ENCODE data around the gene SLFNL1.

SLFNL1 gene

DNA sequence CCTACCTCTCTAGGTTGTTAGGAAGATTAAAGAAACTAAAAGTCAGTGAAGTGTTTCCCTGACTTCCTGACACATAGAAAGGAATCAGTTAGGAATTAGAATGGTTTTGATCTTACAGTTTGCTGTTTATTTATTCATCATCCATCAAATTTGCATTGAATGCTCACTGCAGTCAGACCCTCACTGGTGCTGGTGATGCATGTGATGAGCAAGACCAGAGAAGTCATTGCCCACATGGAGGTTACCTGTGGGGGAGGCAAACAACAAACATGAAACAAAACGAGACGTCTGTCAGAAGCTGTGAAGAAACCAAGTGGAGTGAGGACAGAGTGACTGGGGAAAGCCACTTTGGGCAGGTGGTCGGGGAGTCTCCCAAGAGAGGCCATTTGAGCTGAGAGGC is 35.6 kb downstream of the SLFNL1 start:
- DNase-seq = no peak

DNA sequence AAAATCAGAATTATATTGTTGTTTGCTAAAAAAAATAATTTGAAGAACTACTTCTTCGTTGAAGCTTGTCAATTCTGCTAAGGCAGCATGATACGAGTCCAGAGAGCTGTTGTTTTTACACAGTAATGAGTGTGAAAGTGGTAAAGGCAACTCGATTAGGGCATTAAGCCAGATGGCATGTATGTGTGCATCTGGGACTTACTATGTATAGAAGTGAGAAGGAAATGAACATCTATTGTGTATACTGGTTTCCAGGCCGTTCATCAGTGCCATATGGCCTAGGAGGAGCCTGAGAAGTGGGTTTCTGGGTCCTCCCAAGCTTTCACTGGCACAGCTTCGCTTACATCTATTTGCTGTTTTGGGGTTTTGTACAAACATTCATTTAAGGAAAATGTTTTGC is 36.4 kb downstream of the SLFNL1 start:
- DNase-seq = no peak

DNA sequence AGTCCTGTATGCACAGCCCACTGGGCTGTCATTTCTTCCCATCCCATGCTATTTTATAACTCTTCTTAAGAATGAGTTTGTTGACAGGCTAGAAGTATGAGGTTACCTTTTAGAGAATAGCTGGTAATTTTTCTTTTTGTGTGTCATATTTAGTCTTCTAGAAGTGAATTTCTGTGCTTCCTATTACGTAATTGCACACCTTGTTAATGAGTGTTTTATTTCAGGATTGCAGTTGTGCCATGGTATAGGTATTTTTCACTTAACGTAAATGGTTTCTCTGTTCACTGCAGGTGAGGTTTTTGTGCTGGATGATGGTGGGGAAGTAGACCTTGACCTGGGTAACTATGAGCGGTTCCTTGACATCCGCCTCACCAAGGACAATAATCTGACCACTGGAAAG is 37.0 kb downstream of the SLFNL1 start:
- DNase-seq = no peak

DNA sequence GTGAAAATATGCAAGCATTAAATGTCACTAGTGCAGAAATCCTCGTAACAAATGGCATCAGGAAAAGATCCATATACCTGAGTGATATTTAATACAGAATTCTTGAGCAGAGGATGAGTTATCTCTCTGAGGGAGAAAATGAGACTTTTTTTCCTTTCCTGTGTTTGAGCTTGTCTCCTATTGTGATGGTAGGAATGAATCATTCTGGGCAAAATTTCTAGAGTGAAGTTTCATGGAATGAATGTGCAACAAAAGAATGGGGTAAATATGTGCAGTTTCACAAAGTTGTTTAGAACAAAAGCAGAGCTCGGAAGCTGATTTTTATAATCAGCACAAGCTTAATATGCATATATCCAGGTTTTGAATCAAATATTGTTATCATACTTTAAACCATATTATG is 37.5 kb downstream of the SLFNL1 start:
- no peak for DNase-seq

DNA sequence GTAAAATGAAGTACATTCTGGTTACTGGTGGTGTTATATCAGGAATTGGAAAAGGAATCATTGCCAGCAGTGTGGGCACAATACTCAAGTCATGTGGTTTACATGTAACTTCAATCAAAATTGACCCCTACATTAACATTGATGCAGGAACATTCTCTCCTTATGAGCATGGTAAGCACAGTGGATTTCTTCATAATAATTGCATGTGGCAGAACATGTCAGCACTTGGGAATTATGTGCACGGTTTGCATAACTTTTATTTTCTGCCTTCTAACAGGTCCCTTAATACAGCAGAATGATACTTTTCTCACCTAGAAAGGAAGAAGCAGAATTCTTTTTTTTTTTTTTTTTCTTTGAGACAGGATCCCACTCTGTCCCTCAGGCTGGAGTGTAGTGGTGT is 38.2 kb downstream of the SLFNL1 start:
- no peak for DNase-seq

DNA sequence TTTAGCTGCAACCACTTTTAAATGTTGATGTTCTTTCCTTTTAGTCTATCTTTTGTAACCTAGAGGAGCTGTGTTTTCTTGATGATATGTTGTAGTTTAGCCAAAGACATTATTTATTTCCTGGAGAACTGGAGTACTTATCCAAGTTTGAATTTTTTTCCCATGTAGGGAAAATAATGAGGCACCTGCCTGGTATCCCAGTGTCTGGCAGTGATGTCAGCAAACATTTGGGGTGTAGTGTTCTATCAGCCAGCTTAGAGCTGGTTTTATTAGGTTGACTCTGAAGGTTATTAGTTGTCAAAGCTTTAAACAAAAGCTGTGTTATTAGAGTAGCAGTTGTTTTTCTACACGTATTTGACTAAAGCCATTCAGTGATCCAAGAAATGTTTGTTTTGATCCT is 38.8 kb downstream of the SLFNL1 start:
- no peak for DNase-seq

DNA sequence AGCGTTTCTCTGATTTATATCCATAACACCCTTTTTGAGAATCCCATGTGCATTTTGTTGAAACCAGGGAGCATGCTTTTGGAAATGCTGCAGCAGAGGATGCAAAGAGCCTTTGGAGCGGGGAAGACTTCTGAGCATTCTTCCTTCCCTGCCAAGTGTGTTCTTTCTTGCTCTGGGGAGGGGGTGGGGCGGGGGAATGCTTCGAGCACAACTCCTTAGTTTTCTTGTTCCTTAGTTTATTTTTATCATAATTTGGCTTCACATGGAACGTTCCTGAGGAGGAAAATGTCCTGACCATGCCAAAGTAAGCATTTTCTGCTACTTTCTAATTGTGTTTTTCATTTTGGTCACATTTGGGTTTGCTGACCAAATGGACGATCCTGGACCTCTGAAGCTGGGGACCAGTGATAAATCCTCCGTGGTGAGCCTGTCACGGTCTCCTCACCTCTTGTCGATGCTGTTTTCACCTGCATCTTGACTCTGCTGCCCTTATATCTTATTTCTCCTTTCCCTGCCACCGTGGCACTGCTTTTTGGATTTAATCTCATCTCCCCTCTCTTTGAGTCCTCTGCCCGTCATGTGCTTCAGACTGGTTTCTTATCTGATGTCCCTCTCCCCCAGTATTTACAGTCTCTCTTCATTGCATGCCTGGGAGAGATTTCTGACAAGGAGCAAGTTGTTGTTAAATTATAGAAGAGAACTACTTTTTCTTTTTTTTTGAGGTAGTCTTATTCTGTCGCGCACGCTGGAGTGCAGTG is 39.7 kb downstream of the SLFNL1 start:
- DNase-seq = no peak

DNA sequence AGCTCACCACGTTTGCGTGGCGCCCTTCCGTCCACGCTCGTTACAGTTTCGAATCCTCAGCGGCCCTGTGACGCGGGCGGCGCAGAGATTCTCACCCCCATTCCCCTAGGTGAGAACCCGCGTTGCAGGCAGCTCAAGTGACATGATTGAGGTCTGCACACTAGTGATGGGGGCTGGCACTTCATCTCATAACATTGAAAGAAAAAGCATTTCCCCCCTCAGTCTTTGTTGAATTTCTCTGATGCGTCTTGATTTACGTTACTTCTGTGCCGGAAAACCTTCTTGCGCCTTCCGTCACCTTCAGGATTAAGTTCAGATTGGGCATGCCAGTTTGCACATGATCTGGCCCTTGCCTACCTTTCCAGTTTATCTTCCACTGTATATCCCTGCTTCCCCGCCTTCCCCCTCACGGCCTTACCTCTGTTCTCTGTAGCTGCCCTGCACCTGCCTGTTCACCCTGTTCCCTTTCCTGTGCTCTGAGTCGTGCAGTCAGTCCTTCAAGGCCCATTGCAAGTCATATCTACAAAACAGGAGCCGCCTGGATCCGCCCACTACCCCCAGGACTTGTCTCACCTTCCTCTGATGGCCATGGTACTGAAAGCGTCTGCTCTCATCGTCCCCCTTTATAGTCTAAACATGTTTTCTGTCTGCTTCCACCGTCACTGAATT is 40.9 kb downstream of the SLFNL1 start:
- DNase-seq = peak; percentile 3 to 76 (median 34)

DNA sequence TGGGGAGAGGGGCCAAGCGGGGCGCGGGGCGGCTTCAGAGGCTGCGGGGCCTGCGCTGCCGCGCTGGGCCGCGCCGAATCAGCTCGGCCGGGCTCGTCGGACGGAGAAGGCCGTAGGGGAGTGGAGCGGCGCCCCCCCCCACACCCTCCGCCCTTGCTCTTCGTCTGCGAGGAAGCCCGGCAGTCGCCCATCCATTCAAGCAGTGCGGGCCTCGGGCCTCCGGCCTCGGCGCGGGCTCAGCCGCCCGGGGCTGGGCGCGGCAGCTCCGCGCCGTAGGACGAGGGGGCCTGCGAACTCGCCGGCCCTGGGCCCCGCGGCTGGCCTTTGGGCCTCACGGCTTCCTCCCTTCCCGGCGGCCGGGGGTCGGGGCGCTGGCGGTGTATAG is 41.5 kb downstream of the SLFNL1 start:
- peak in 1 of 6 experiments; percentile 60 for DNase-seq

DNA sequence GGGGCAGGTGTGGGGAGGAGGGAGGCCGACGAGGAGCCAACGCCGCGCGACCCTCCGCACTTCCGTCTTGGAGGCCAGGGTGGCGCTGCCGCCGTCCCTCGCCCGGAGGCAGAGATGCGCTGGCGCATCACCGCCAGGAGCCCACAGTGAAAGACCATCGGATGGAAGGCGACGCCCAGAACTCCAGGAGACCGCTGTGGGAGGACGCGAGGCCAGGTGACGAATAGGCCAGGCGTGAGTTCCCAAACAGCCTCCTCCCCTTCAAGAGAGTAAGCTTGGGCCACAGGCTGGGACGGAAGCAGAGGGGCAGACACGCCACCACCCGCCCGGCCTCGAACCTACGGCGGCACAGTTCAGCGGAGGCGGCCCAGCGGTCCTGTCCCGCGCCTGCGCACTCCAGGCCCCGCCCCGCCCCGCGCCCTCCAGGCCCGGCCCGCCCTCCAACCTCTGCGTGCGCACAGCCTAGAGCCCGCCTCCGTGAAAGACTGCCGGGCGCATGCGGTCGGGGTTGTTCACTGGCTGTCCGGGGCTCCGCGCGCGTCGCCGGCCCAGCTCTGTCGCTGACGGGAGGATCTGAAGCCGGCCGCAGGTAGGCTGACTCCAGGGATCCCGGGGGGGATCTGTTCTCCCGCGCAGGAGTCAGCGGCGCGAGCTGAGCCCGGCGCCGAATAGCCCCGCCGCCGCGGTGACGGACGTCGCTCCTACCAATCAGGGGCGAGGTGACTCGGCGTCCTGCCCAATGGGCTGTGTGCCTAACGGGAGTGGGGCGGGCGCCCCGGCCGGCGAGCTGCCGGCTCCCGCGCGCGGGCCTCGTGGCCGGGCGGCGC is 42.1 kb downstream of the SLFNL1 start, which contains the start of gene CTPS1:
TSS of gene CTPS1 (plus strand) at position 456 of the 827 bp plus-strand sequence. CDS start 3,595 bp downstream, outside the sequence.
- DNase-seq = peak; percentile 90 to 98 (median 94)

DNA sequence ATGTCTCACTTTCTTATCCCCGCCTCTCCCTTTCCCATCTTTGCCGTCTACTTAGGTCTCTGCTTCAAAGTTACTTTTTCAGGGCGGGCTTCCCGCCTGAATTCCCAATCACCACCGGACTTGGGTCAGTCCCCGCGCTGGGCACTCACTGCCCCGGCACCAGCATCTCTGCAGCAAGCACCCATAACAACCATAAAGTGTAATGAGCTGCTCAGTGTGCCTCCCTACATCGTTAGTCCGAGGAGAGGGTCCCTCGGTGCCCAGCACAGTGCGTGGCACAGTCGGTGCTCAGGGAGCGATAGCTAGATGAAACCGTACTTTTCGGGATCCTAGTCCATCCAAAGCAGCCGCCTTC is 42.7 kb downstream of the SLFNL1 start:
- no peak for DNase-seq

DNA sequence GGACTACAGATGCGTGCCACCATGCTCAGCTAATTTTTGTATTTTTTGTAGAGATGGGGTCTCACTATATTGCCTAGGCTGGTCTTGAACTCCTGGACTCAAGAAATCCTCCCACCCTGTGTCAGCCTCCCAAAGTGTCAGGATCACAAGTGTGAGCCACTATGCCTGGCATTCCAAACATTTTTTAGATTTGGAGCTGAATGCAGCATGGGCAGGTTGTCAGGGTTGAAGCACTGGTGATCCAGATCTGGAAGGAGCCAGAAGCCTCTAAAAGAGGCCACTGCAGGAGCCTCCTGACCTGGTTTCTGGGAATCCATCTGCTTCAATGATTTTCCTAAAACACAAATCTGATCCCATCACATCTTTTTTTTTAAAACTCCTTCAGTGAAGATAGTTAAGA is 43.8 kb downstream of the SLFNL1 start:
- DNase-seq = no peak

DNA sequence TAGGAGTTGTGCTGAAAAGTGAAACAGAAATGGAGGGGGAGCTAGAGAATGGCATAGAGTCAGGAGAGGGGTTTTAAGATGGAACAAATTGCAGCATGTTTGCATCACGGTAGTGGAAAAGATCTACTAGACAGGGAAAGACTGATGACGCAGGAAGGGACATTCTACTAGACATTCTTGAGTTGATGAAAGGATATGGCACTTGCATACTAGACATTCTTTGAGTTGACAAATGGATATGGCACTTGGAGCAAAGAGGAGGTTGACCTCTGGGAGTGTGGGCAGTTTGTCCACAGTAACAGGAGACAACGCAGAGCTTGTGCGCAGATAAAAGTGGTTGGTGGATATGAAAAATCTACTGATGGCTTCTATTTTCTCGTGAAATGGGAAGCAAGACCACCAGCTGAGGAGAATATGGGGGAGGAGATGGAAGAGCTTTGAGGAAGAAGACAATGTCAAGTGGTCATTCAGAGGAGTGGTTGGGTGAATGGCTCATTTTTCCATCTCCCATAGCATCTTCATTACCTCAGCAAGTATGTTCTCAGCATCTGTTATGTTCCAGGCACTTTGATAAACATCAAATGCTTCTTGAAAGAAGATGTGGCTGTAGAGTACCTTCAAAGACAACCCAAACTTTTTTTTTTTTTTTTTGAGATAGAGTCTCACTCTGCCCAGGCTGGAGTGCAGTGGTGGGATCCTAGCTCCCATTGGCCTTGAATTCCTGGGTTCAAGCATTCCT is 44.4 kb downstream of the SLFNL1 start:
- DNase-seq = peak in 1 of 6 experiments; percentile 3

DNA sequence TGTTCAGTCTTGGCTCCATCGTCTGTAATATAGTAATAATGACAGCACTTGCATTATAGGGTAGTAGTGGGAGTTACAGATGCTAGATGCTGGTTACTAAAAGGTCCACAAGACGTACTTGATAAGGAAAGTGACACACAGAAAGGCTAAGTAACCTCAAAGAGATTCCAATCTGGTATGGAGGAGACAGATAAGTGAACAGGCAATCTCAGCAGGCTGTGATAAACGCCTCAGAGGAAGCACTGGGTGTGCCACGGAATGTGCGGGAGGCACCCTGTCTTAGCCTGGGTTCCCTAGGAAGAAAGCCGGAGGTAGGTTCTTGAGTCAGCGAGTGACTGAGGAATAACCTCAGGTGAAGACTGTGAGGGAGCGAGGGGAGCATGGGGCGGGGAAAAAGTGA is 46.6 kb downstream of the SLFNL1 start:
- no peak for DNase-seq

DNA sequence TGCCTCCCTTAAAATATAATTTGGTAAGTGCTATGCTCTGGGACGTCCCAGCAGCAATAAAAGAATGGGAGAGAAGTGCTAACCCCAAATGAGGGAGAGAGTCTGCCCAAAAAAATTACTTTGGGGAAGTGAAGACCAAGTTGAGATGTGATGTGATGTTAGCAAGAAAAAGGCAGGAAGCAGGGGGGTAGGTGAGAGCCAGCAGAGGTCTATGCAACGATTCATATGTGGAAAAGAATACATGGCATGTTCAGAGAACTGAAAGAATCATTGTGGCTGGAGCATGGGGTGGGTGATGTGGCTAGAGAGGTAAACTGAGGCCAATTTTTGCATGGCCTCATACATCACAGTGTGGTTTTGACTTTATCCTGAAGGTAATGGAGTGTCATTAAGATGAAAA is 47.6 kb downstream of the SLFNL1 start:
- DNase-seq = no peak

DNA sequence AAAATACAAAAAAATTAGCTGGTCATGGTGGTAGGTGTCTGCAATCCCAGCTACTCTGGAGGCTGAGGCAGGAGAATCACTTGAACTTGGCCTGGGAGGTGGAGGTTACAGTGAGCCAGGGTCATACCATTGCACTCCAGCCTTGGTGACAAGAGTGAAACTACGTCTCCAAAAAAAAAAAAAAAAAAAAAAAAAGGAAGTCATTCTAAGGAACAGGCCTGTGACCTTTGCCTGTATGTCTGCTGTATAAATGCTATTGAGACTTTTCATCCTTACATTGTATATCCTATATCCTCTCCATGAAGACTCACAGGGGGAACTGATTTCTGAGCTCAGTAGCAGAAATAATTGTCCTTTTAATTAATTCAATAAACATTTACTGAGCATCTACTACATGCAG is 49.6 kb downstream of the SLFNL1 start:
- no peak for DNase-seq

DNA sequence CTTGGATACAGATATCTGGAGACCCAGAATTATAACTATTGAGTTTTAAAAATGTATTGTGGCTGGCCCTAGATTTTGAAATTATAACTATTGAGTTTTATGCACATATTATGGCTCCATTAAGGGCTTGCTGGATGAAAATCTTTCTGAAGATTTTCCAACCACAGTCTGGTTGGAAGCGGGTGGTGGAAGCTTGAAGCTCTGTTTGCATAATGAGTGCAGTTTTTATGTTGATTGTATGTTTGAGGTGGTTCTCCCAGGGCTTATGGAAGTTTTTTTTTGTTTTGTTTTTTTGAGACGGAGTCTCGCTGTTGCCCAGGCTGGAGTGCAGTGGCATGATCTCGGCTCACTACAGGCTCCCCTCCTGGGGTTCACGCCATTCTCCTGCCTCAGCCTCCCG is 52.1 kb downstream of the SLFNL1 start:
- DNase-seq = no peak

DNA sequence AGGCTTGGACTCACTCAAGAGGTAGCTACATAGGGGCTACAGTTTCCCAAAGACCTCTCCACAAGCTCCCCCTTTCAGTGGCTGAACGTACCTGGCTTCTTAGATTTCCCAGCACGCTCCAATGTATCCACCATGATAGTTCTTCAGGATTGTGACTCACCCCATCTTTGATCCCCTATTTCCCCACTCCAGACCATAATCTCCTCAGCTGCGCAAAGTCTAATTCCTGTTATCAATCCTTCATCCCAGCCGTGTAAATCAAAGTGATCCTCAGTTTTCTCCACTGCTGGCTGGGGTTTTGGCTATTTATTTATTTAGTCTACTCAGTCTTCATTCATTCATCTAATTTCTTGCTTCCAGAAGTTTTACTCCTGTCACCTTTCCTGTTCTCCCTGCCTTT is 55.1 kb downstream of the SLFNL1 start:
- no peak for DNase-seq

Measured in stimulated activated naive CD4-positive, alpha-beta T cell (primary cell).